Left renal cortex interstitium (tissue), 4 donors: Measurements from ENCODE around the gene NECTIN2. TPM values are rescaled to one million over a fixed set of nuclear protein-coding genes. Genes with fewer than 3 reads are reported as not detected.
A peak's percentile ranks its signal among the peaks of the same experiment; 100 is the strongest.
"Not testable (repeated sequence)": the region's sequence is repeated elsewhere in the genome, so short reads cannot be mapped to it uniquely, and the experiment has no call there.

Experiments used
- DNase-seq, 4 donors: peaks; one replicate each; pipeline ENCODE4 v3.0.0-alpha.2; 2013; ENCODE audit warnings: low read depth in 4 of 4, low spot score in 2 of 4, missing footprints in 1 of 4
- polyA plus RNA-seq, 4 donors: library from polyadenylated mRNA; unstranded; fragments of 120-200 nt; gene quantifications; one replicate each; pipeline ENCODE4 v1.2.1, GENCODE V29; 2013; ENCODE audit not compliant: insufficient read length in 4 of 4

NECTIN2 gene
- polyA plus RNA-seq, 4 donors = 150 to 188 (median 163) TPM

DNA sequence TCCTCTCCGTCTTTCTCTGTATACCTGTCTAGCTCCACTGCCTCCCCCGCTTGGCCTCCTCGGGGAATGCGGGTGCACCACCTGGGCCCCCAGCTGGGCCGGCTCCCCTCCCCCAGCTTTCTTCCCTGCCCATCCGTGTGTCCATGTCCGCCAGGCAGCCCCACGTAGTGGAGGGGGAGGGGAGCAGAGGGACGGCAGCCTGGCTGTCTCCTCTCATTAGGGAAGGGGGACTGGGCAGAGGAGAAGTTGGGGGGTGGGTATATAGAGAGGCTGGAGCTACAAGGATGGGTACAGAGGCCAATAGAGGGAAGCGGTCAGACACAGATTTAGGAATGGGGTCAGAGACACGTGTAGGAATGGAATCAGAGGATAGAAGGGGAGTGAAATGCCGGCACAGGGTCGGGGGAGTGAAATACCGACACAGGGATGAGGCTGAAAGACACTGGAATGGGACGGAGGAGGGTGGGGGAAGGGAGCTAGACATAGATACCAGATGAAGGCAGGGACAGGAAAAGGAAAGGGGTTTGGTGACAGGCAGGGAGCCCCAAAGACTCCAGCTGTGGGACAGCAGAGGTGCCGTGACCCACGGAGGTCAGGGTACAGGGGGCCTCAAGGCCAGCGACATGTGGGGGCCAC, 2.8 kb downstream of the NECTIN2 start:
- peak in 2 of 4 donors; percentile 53 to 58 for DNase-seq

DNA sequence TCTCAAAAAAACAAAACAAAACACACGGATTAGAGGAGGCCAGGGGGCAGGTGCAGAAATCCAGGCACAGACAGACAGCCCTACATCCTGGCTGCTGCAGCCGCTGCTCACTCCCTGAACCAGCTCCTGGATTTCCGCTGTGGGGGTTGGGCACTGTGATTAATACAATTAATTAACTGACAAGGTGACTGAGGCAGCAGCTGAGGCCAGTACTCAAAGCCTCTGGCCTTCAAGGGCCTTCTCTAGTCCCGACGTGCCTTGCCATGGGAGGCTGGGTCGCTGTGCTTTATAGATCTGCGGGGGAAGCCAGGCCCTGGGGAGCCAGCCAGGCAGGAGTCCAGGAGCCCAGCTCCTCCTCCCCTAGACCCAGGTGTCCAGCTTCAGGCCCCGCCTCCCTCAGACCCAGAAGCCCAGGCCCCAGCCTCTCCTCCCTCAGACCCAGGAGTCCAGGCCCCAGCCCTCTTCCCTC, 4.6 kb downstream of the NECTIN2 start:
- DNase-seq = no peak

DNA sequence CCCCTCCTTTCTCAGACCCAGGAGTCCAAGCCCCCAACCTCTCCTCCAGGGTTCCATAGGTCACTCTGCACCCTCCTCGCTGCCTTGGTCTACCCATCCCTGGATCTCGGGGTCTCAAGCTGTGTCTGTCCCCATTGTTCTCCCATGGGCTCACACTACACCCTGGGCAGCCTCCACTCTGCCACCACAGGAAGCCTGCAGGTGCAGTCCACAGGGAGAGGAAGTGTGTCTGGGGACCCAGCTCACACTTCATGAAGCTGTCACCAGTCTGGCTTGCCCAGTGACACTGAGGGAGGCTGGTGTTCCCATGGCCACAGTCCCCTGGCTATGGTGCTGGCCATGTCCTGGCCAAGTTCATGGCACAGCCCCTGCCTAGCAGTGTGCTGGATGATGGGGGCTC, 5.3 kb downstream of the NECTIN2 start:
- DNase-seq = no peak

DNA sequence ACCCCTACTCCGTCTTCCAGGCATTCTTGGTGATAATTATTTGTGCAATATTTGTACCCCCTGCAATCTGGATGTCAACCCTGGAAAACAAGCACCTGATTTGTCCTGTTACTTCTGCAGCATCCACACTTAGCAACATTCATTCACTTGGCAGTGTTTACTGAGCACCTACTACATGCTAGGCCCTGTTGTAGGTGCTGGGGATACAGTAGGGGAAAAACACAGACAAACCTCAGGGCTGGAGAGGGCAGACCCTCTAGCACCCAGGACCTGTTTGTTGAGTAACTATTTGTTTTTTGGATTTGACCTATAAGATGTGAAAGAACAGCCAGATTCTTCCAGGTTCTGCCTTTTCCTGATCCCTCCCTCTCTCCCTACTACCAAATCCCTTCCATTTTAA, 9.5 kb downstream of the NECTIN2 start:
- no peak for DNase-seq

DNA sequence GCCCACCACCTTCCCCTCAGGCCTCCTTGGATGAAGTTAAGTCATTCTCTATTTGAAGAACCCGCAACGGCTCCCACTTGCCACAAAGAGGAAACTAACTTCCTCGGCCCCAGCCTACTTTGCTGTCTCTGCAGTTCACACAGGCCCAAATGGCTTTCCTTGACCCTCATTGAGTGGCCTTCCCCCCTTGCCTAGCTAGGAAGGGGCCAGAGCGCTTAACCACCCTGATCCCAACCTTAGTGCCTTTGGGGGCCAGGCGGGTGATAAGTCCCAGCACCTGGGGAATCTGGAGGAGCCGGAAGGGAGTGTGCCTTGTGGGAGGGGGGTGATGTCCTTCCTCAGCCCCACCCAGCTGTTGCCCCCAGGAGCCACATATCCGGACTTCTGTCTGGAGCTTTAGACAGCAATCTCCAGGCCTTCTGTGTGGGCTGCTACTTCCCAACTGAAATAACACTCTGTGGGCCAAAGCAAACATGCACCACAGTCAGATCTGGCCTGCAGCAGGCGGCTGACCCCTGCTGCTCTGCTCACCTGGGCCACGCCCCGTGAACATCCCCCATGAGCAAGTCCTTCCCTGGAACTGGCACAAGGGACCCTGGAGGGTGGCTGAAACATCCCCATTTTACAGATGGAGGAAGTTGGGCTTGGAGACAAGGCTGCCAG, 10.5 kb downstream of the NECTIN2 start:
- no peak for DNase-seq

DNA sequence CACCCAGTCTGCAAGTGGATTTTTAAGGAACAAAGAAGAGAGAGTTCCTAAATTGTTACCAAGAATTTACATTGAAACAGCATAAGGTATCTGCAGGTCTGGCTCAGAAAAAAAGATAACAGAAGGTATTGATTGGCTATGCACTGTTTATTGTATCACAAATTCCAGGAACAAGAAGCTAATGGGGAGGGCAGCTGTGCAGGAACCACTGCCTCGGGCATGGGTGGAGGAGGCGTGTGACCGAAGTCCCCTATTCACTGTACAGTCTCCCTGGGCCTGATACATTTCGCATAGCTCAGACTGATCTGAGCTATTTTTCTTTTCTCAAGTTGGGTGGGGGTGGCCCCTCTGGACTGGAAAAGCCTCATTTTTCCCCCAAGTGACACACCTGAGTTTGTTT, 11.7 kb downstream of the NECTIN2 start:
- no peak for DNase-seq

DNA sequence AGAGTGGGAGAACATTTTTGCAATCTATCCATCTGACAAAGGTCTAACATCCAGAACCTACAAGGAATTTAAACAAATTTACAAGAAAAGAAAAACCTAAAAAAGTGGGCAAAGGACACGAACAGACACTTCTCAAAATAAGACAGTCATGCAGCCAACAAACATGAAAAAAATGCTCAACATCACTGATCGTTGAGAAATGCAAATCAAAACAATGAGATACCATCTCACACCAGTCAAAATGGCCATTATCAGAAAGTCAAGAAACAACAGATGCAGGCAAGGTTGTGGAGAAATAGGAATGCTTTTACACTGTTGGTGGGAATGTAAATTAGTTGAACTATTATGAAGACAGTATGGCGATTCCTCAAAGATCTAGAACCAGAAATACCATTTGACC, 15.5 kb downstream of the NECTIN2 start:
- not testable (repeated sequence) for DNase-seq

DNA sequence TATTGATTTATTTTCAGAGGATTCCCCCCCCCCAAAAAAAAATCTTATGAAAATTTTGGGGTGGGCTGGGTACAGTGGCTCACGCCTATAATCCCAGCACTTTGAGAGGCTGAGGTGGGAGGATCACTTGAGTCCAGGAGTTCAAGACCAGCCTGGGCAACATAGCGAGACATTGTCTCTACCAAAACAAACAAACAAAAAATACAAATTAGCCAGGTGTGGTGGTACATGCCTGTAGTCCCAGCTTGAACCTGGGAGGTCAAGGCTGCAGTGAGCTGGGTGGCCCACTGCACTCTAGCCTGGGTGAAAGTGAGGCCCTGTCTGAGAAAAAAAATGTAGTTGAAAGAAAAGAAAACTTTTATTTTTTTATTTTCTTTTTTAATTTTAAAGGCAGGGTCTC, 17.9 kb downstream of the NECTIN2 start:
- DNase-seq = no peak

DNA sequence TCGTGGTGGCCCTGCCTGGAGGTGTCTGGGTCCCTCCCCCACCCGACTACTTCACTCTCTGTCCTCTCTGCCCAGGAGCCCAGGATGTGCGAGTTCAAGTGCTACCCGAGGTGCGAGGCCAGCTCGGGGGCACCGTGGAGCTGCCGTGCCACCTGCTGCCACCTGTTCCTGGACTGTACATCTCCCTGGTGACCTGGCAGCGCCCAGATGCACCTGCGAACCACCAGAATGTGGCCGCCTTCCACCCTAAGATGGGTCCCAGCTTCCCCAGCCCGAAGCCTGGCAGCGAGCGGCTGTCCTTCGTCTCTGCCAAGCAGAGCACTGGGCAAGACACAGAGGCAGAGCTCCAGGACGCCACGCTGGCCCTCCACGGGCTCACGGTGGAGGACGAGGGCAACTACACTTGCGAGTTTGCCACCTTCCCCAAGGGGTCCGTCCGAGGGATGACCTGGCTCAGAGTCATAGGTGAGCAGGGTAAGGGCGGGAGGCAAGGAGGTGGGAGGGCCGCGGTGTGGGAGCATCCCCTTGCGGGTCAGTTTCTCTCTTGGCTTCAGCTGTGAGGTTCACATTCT, 19.2 kb downstream of the NECTIN2 start:
- no peak for DNase-seq

DNA sequence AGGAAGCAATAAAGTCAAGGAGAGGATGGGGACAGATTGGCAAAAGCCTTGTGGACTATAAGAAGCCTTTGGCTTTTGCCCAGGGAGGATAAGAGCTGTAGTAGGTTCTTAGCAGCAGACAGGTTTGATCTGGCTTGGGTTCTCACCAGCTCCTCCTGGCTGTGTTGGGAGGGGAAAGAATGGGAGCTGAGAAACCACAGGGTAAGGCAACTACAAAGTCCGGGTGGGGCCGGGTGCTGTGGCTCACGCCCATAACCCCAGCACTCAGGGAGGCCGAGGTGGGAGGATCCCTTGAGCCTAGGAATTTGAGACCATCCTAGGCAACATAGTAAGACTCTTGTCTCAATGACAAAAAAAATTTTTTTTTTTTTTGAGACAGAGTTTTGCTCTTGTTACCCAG, 20.6 kb downstream of the NECTIN2 start:
- no peak for DNase-seq

DNA sequence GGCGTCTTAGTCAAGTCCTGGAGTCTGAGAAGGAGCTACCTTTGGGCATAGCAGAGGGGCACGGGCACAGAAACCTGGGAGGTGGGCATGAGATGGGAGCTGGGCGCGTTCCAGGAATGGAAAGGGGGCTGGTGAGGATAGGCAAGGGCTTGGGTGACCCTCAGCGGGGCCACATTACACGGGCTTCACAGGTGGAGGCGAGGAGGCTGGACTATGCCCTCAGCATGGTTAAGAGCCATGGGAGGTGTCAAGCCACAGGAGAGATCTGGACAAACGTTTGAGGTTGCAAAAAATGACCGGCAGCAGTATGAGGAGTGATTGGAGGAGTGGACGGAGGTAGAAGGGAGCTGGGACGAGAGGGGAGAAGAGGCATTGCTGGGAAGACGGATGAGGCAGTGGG, 21.5 kb downstream of the NECTIN2 start:
- no peak for DNase-seq

DNA sequence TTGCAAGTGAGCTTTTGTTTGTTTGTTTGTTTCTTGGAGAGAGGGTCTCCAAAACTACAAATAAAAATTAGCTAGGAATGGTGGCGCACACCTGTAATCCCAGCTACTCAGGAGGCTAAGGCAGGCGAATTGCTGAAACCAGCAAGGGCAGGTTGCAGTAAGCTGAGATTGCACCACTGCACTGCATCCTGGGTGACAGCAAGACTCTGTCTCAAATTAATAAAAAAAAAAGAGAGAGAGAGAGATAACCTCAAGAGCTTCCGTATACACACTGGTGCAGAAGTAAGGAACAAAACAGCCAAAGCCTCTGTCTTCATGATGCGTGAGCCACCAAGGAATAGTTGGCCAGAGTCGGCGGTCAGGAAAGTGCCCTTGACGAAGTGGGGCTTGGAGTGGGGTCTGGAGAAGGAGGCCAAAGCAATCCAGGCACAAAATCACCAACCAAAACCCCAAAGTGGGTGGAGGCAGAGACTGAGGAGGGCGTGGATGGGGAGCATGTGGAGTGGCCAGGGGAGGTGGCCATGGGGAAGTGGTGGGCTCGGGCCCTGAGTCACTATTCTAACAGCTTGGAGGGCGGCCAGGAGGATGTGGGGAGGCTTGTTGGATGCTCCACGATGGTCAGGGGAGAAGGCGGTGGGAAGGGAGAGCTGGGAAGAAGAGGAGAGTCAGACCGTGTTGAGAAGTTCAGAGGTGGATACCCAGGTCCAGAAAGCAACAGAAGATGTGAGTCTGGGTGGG, 23.8 kb downstream of the NECTIN2 start:
- no peak for DNase-seq

DNA sequence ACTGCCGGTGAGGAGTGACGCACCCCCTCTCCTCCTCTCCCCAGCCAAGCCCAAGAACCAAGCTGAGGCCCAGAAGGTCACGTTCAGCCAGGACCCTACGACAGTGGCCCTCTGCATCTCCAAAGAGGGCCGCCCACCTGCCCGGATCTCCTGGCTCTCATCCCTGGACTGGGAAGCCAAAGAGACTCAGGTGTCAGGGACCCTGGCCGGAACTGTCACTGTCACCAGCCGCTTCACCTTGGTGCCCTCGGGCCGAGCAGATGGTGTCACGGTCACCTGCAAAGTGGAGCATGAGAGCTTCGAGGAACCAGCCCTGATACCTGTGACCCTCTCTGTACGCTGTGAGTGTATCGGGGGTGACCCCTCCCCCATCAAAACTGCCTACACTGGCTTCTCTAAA, 25.7 kb downstream of the NECTIN2 start:
- no peak for DNase-seq

DNA sequence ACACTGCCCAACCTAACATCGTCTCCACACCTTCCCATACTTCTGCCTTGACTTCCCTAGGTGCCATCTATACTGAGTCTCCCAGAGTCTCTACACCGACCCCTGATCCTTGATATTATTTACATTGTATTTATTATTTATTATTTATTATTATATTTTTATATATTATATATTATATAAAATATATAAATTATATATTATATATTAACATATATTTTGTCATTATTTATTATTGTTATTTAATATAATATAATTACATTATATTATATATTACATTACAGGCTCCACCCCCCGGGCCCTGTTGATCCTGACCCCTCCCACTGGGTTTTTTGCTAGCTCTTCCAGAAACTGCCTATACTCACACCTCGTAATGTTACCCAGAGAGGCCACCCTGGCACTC, 26.6 kb downstream of the NECTIN2 start:
- DNase-seq = no peak

DNA sequence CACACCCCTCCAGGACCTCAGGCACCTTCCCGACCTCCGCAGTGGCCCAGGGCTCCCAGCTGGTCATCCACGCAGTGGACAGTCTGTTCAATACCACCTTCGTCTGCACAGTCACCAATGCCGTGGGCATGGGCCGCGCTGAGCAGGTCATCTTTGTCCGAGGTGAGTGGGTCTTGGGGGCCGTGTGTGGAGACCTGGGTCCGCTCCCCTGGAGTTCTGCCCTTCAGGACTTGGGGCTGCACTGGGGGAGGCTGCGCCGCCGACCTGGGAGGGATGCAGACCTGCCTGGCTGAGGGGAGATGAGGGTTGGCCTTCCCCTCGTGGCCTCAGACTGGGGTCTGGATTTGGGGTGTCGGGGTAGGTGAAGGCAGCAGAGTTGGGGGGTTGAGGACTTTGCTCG, 28.2 kb downstream of the NECTIN2 start:
- no peak for DNase-seq

DNA sequence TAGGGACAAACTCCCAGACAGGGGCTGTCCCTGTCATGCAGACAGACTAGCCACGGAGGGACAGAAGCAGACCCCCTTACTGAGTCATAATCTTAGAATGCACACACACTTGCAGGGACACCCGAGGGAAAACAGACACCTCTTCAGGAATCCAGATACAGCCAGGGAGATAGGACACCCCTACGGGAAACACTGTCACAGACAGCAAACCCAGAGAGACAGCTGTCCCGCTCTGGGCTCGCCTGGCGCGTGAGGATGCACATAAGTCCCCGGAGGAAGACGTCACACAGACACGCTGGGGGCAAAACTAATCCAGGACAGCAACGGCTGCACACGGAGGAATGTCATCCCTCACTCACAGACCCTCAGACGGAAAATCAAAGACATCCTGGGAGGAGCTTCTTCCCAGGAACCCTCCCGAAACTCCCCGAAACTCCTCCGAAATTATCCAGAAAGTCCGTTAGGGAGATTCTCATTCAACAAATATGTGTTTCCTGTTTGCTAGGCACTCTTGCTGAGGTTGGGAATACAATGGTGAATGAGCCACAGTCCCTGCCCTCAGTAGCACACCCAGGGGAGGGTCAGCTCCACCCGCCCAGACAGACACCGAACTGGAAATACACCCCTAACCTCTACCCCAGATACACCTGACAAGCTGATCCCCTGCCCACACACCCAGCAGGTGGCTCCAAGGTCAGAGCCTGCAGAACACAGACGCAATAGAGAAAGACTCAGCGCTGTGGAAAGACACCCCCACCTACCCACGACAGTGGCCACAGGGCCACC, 29.8 kb downstream of the NECTIN2 start:
- no peak for DNase-seq

DNA sequence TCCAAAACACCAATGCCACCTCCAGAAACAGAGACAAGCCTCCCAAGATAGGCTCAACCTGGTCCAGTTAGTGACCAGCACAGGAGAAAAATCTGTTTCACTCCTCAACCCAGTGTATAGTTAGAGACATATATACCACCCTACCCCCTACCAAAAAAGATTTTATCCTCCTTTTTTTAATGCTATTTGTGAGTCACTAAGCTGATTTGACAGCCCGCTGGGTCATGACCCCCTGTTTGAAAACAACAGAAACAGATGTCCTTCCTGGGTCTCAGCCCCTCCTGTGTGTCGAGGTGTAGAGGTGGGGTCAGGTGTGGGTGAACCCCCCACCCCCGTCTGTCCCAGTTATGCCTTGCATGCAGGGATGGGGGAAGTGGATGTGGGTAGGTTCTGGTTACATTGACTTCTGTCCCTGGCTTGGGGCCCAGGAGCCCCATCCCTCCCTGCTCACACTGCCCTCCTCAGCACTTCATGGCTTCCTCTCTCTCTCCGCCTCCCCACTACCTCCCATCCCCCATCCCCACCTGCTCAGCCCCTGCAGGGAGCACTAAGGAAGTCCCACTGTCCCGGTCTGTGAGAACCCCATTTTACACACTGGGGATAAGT, 30.9 kb downstream of the NECTIN2 start:
- DNase-seq = no peak

DNA sequence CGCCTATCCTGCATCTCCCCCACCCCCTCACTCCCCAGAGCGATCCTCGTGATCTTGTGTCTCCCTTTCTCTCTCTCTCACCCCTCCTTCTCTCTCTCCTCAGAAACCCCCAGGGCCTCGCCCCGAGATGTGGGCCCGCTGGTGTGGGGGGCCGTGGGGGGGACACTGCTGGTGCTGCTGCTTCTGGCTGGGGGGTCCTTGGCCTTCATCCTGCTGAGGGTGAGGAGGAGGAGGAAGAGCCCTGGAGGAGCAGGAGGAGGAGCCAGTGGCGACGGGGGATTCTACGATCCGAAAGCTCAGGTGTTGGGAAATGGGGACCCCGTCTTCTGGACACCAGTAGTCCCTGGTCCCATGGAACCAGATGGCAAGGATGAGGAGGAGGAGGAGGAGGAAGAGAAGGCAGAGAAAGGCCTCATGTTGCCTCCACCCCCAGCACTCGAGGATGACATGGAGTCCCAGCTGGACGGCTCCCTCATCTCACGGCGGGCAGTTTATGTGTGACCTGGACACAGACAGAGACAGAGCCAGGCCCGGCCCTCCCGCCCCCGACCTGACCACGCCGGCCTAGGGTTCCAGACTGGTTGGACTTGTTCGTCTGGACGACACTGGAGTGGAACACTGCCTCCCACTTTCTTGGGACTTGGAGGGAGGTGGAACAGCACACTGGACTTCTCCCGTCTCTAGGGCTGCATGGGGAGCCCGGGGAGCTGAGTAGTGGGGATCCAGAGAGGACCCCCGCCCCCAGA, 32.2 kb downstream of the NECTIN2 start:
- no peak for DNase-seq

DNA sequence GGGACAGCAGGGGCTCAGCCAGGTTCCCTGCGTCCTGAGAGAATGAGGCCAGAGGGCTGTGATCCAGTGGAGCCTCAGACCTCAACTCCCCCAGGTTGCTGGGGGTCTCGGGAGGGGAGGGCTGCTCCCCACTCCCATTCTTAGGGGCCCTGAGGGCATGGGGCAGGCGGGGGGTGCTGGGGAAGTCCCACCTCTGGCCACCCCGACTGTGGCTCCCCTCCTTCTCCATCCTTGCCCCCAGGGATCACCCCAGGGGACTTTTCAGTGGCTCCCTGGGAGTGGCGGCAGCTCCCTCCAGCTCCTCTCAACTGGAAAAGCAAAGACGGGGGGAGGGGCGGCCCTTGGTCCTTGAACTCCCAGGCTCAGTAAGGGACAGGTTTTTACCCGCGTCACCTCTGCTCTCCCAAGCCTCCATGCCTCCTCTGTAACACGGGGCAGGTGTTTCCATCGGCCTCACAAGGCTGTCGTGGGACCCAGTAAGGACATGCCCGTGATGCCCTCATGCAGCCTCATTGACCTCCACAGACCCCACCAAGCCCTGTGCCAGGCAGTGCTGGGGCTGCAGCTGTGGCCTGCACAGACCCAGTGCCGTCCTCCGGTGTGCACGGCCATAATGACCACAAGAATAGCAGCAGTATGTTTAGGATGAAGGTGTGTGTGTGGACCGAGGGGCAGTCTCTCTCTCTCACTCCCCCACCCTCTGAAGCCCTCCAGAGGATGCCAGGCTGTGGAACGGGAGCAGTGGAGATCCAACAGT, 33.4 kb downstream of the NECTIN2 start:
- DNase-seq = no peak
